Lower leg skin (tissue), 3 donors: Measurements from ENCODE around the gene GPR157.

Source experiments
- CTCF ChIP-seq, 3 donors: fragments of 450-650 bp; IDR thresholded peaks; one replicate each; pipeline ENCODE4 v1.5.1; 2016; ENCODE audit warnings: antibody characterized with exemption in 3 of 3, mild to moderate bottlenecking in 3 of 3, moderate library complexity in 2 of 3
- POLR2A ChIP-seq, 2 donors: fragments of 450-650 bp; IDR thresholded peaks; one replicate each; pipeline ENCODE4 v1.6.1; 2016 to 2017; ENCODE audit warnings: antibody characterized with exemption in 2 of 2, mild to moderate bottlenecking in 1 of 2, moderate library complexity in 1 of 2

GRCh38 chr1:9152535-9152934, 23.6 kb upstream of the GPR157 start:
- TF ChIP-seq CTCF (IDR thresholded peaks at IDR 0.05) (no peak), POLR2A (IDR thresholded peaks at IDR 0.05) (no peak)
